ENCODE results near the gene CDK7. TPM values are rescaled to one million over a fixed set of nuclear protein-coding genes. Genes with fewer than 3 reads are reported as not detected.

CDK7 gene
- total RNA-seq, 1 experiment from 2014 or later = 44.4 TPM

DNA sequence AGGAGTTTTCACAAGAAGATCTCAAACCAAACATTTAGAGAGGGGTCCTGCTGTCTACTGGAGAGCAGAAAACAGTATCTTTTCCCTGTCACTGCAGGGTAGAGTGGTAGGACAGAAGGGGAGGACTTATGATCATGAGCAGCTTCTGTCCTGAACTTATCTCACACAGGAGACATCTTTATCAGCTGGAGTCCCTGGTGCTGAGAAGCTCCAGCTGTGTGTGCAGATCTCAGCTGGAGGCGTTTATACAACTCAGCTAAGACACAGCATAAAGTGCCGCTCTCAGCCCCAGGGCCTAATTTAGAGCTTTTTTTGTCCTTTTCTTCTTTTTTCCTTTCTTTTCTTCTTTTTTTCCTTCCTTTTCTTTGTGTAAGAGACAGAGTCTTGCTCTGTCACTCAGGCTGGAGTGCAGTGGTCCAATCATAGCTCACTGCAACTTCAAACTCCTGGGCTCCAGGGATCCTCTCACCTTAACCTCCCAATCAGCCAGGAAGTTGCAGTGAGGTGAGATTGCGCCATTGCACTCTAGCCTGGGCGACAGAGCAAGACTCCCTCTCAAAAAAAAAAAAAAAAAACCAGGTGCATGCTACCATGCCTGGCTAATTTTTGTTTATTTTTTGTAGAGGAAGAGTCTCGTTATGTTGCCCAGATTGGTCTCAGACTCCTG is 66.0 kb downstream of the CDK7 start:
- no peaks in the 10 kb centered on the region for H3K27me3 ChIP-seq (ENCODE audit: control insufficient read depth, insufficient read depth, low read length)
- intact Hi-C loops (cut with micrococcal nuclease; ENCODE audit: unreplicated experiment) (no loop called here), in situ Hi-C loops (cut with HindIII; ENCODE audit: low pct_unique_long_range_greater_than_20kb, low sequenced_read_pairs) (no loop called here)
- no peak overlapping the region for H3K4me3 ChIP-seq (ENCODE audit: low read depth in 2 of 2, low read length in 2 of 2)
- no peaks in the 10 kb centered on the region for H3K9me3 ChIP-seq (ENCODE audit: control insufficient read depth, insufficient read depth, low read depth, low read length)
- H3K27ac ChIP-seq (ENCODE audit: low read length) = no peak overlapping the region
- no peak for ATAC-seq
- no peaks in the 10 kb centered on the region for H3K4me1 ChIP-seq (ENCODE audit: control insufficient read depth, insufficient read depth, low read length)
- TF ChIP-seq TCF7L2 (IDR thresholded peaks at IDR 0.05; ENCODE audit: low read depth, low read length) = no peak
- TF ChIP-seq POLR2AphosphoS5 (IDR thresholded peaks at IDR 0.05; ENCODE audit: low read depth, low read length) = no peak
- TF ChIP-seq CTCF (IDR thresholded peaks at IDR 0.05) = no peak
- TF ChIP-seq SIN3A (IDR thresholded peaks at IDR 0.05; ENCODE audit: borderline replicate concordance, insufficient read depth, low read depth, low read length) = no peak
- no peak for TF ChIP-seq REST (IDR thresholded peaks at IDR 0.05; ENCODE audit: insufficient read depth in 1 of 2, low read depth in 2 of 2, low read length in 1 of 2)
- no peak for DNase-seq (ENCODE audit: low read depth, low spot score)
- H3K36me3 ChIP-seq (ENCODE audit: control insufficient read depth, insufficient read depth, low read length) = no peaks in the 10 kb centered on the region
- CTCF ChIA-PET = interaction anchor here (0.6 kb wide), 1 partner anchor 207 kb away, joined by 4 read pairs; the partner anchor contains the start of gene SLC30A5
- BruUV-seq (replicated peaks) = no TSS peak
- POLR2A ChIA-PET = interaction anchor here (0.7 kb wide), 2 partner anchors 11 to 123 kb away, joined by 5 to 7 read pairs; no protein-coding TSS in a partner anchor

DNA sequence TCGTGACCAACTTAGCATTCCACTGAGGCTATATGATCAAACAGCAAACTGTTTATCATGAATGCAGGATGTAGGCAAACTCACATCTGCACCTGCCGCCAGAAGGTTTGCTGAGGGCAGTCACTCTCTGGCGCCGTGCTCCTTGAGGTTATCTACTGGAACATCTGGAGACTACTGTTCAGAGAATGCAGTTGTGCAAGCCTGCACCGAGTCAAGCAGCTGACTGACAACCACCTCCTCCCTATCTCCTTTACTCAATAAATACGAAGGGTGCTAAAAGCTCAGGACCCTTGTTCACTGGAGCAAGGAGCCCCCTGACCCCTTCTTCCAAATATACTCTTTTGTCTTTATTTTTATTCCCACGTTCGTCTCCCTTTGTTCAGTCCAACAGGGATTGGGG is 70.8 kb downstream of the CDK7 start:
- POLR2A ChIA-PET = no interaction called here
- TF ChIP-seq SIN3A (IDR thresholded peaks at IDR 0.05; ENCODE audit: borderline replicate concordance, insufficient read depth, low read depth, low read length) (no peak), TCF7L2 (IDR thresholded peaks at IDR 0.05; ENCODE audit: low read depth, low read length) (no peak), REST (IDR thresholded peaks at IDR 0.05; ENCODE audit: insufficient read depth in 1 of 2, low read depth in 2 of 2, low read length in 1 of 2) (no peak), POLR2AphosphoS5 (IDR thresholded peaks at IDR 0.05; ENCODE audit: low read depth, low read length) (no peak), CTCF (IDR thresholded peaks at IDR 0.05) (no peak)
- H3K36me3 ChIP-seq (ENCODE audit: control insufficient read depth, insufficient read depth, low read length) = no peaks in the 10 kb centered on the region
- no peak overlapping the region for H3K4me3 ChIP-seq (ENCODE audit: low read depth in 2 of 2, low read length in 2 of 2)
- intact Hi-C loops (cut with micrococcal nuclease; ENCODE audit: unreplicated experiment) (no loop called here), in situ Hi-C loops (cut with HindIII; ENCODE audit: low pct_unique_long_range_greater_than_20kb, low sequenced_read_pairs) (no loop called here)
- ATAC-seq (no peak), DNase-seq (ENCODE audit: low read depth, low spot score) (no peak)
- no TSS peak for BruUV-seq (replicated peaks)
- no peaks in the 10 kb centered on the region for H3K4me1 ChIP-seq (ENCODE audit: control insufficient read depth, insufficient read depth, low read length)
- no peaks in the 10 kb centered on the region for H3K9me3 ChIP-seq (ENCODE audit: control insufficient read depth, insufficient read depth, low read depth, low read length)
- CTCF ChIA-PET = no interaction called here
- no peaks in the 10 kb centered on the region for H3K27me3 ChIP-seq (ENCODE audit: control insufficient read depth, insufficient read depth, low read length)
- H3K27ac ChIP-seq (ENCODE audit: low read length) = no peak overlapping the region

All from Panc1 (cell line).